ENCODE measurements around the gene ANXA9.

- no peak for TF ChIP-seq EZH2 (IDR thresholded peaks at IDR 0.05)
- TF ChIP-seq, protein P1, sequence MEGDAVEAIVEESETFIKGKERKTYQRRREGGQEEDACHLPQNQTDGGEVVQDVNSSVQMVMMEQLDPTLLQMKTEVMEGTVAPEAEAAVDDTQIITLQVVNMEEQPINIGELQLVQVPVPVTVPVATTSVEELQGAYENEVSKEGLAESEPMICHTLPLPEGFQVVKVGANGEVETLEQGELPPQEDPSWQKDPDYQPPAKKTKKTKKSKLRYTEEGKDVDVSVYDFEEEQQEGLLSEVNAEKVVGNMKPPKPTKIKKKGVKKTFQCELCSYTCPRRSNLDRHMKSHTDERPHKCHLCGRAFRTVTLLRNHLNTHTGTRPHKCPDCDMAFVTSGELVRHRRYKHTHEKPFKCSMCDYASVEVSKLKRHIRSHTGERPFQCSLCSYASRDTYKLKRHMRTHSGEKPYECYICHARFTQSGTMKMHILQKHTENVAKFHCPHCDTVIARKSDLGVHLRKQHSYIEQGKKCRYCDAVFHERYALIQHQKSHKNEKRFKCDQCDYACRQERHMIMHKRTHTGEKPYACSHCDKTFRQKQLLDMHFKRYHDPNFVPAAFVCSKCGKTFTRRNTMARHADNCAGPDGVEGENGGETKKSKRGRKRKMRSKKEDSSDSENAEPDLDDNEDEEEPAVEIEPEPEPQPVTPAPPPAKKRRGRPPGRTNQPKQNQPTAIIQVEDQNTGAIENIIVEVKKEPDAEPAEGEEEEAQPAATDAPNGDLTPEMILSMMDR (IDR thresholded peaks at IDR 0.05), result no peak
- no peak for TF ChIP-seq EZH2phosphoT487 (IDR thresholded peaks at IDR 0.05)
Measured at GRCh38 chr1:150999926-151000325, 17.8 kb downstream of the ANXA9 start.
